HepG2 (cell line): ENCODE measurements around the gene IRS2. TPM values are rescaled to one million over a fixed set of nuclear protein-coding genes. Genes with fewer than 3 reads are reported as not detected.

ENCODE experiments used
- ATAC-seq: fragments of 200-7000 bp; cut with Tn5 transposase; 3 replicates; pipeline ENCODE4 v1.9.1; 2020; ENCODE audit warnings: mild to moderate bottlenecking, moderate library complexity
- BruUV-seq: library from RNA; stranded (reverse); fragments of 400-500 nt; replicated peaks from 2 replicates; lab custom pipeline; 2021; lab: Mats Ljungman, UMichigan
- CTCF ChIA-PET: fragments of 300-600 bp; formaldehyde crosslinking; extraction: SDS; loops from one replicate; lab custom pipeline; 2021; ENCODE audit warnings: low total read pairs, inconsistent platforms, low intra/inter-chr PET ratio; lab: Yijun Ruan, JAX
- POLR2A ChIA-PET: fragments of 350-600 bp; sonication (Branson Sonifier 250); formaldehyde crosslinking; loops from one replicate; lab custom pipeline; 2020; ENCODE audit warnings: antibody characterized with exemption, inconsistent platforms; lab: Yijun Ruan, JAX
- DNase-seq: peaks from one replicate; pipeline ENCODE4 v3.0.0-alpha.2; 2015; ENCODE audit warnings: low spot score
- FAIRE-seq: peaks from 3 replicates; lab custom pipeline; 2011; peaks lifted over from hg19 to GRCh38; lab: Jason Lieb, UNC
- H2AFZ ChIP-seq: one replicate; pipeline ENCODE4 v1.6.1; 2011; ENCODE audit warnings: low read length, inconsistent platforms
- H3K27ac ChIP-seq: fragments of 300-600 bp; 3 replicates; pipeline ENCODE4 v1.8.0; 2011; ENCODE audit warnings: mixed run types, mild to moderate bottlenecking, mixed read lengths, low read length, inconsistent platforms; ENCODE audit not compliant: insufficient read depth; ENCODE audit errors: extremely low read length
- H3K27me3 ChIP-seq, 2 experiments: fragments of 200-600 bp in 1 of 2; 2 replicates in 1 of 2; 3 replicates in 1 of 2; pipeline versions ENCODE4 v1.6.0 to v1.8.0; 2011; ENCODE audit warnings: low read length in 2 of 2, mild to moderate bottlenecking in 2 of 2, moderate library complexity in 2 of 2, inconsistent platforms in 1 of 2; ENCODE audit not compliant: insufficient read depth in 2 of 2, control insufficient read depth in 1 of 2
- H3K36me3 ChIP-seq, 2 experiments: fragments of 200-600 bp in 1 of 2; replicated peaks in 1 of 2; 2 replicates in 1 of 2; 3 replicates in 1 of 2; pipeline versions ENCODE4 v1.5.1 to v1.8.0; 2011; ENCODE audit warnings: low read length in 2 of 2, inconsistent platforms in 1 of 2; ENCODE audit not compliant: insufficient read depth in 2 of 2, control insufficient read depth in 1 of 2
- H3K4me1 ChIP-seq: 2 replicates; pipeline ENCODE4 v1.5.1; 2012; ENCODE audit warnings: low read length, inconsistent platforms; ENCODE audit not compliant: insufficient read depth
- H3K4me2 ChIP-seq: 2 replicates; pipeline ENCODE4 v1.6.0; 2011; ENCODE audit warnings: low read depth, low read length, inconsistent platforms
- H3K4me3 ChIP-seq, 3 experiments: fragments of 200-600 bp in 1 of 3; sonication (generic), shearing (Covaris generic) in 1 of 3; replicated peaks in 1 of 3; 2 replicates each; pipeline ENCODE4 v1.5.1; 2011 to 2016; ENCODE audit warnings: low read length in 3 of 3, inconsistent platforms in 2 of 3, low read depth in 2 of 3, mild to moderate bottlenecking in 2 of 3, control low read depth in 1 of 3, mixed read lengths in 1 of 3; ENCODE audit not compliant: insufficient read depth in 1 of 3
- H3K79me2 ChIP-seq: one replicate; pipeline ENCODE4 v1.6.1; 2011; ENCODE audit warnings: low read length, inconsistent platforms; ENCODE audit not compliant: insufficient read depth
- H3K9ac ChIP-seq: 2 replicates; pipeline ENCODE4 v1.6.0; 2011; ENCODE audit warnings: mild to moderate bottlenecking, low read depth, low read length, inconsistent platforms; ENCODE audit not compliant: insufficient read depth
- H3K9me3 ChIP-seq: 2 replicates; pipeline ENCODE4 v1.5.1; 2012; ENCODE audit warnings: mild to moderate bottlenecking, low read length
- H4K20me1 ChIP-seq: 2 replicates; pipeline ENCODE4 v1.6.0; 2011; ENCODE audit warnings: inconsistent platforms, mild to moderate bottlenecking, low read length, moderate library complexity; ENCODE audit not compliant: insufficient read depth
- GABPB1 ChIP-seq: IDR thresholded peaks from 2 replicates; pipeline ENCODE4 v1.6.1; 2016; ENCODE audit warnings: mild to moderate bottlenecking, missing genetic modification reagents, moderate library complexity, missing compliant biosample characterization
- SUZ12 ChIP-seq: fragments of 150-350 bp; IDR thresholded peaks from 2 replicates; pipeline ENCODE4 v1.6.1; 2014; ENCODE audit warnings: low read depth, low read length
- TEAD2 ChIP-seq: sonication (generic); formaldehyde crosslinking; IDR thresholded peaks from 2 replicates; pipeline ENCODE4 v1.9.0; 2021; ENCODE audit warnings: missing genetic modification reagents
- ZNF484 ChIP-seq: sonication (generic); formaldehyde crosslinking; IDR thresholded peaks from 2 replicates; pipeline ENCODE4 v1.5.1; 2020; ENCODE audit warnings: mild to moderate bottlenecking, low read depth, missing genetic modification reagents, borderline replicate concordance
- WGBS: methylation state at CpG from one replicate; pipeline ENCODE4 v1.1.6; 2017; ENCODE audit warnings: low lambda C conversion rate; 5-methylcytosine and 5-hydroxymethylcytosine counted together
- in situ Hi-C: cut with HindIII; loops from 2 replicates; pipeline ENCODE4 v1.10.0; 2017; ENCODE audit warnings: low pct_unique_long_range_greater_than_20kb; ENCODE audit not compliant: extremely low pct_ligation_motif_present
- intact Hi-C: fragments of 100-400 bp; cut with micrococcal nuclease; formaldehyde crosslinking; loops from one replicate; pipeline ENCODE4 v1.10.0; 2022; ENCODE audit not compliant: unreplicated experiment
- polyA plus RNA-seq, 8 experiments: library from polyadenylated mRNA; depleted of rRNA in 3 of 8; stranded (reverse) in 7 of 8; unstranded in 1 of 8; fragments of >200 nt; fragmentation: Illumina TruSeq in 4 of 8; extraction: Trizol in 4 of 8; gene quantifications; 2 replicates each; pipeline versions ENCODE4 v1.2.1 to v1.2.3, GENCODE V29; 2011 to 2016; ENCODE audit warnings: low read depth in 4 of 8, missing spikeins in 1 of 8, mixed read lengths in 1 of 8; ENCODE audit not compliant: insufficient read depth in 1 of 8
- total RNA-seq, 5 experiments: library from RNA; depleted of rRNA; stranded (reverse); fragments of >200 nt; fragmentation: Illumina TruSeq; extraction: Trizol; gene quantifications; 2 replicates each; pipeline ENCODE4 v1.2.3, GENCODE V29; 2016; ENCODE audit warnings: low read depth in 1 of 5

IRS2 gene
- total and polyA plus RNA-seq, 2 of the 13 experiments (the other 11 are each of a cell fraction or from before 2014, with no cell fraction given), result 0.02 to 0.04 TPM

GRCh38 chr13:109787135-109787954 lies 962 bp upstream of the IRS2 start:
- Histone ChIP-seq H3K4me3 (peak overlapping the region in 1 of 3 experiments; percentile 10; a peak in 1 of 6 replicates), H3K9me3 (no peaks in the 10 kb centered on the region), H3K27ac (no peak overlapping the region), H3K36me3 (no peaks in the 10 kb centered on the region), H3K79me2 (no peaks in the 10 kb centered on the region), H4K20me1 (no peaks in the 10 kb centered on the region), H2AFZ (no peak overlapping the region), H3K4me2 (no peak overlapping the region), H3K27me3 (peaks cover 0 to 8% of the 10 kb centered on the region in 2 experiments; a peak in 2 of 5 replicates), H3K4me1 (no peaks in the 10 kb centered on the region), H3K9ac (no peak overlapping the region)
- no peak for DNase-seq
- ChIA-PET CTCF (no interaction called here), POLR2A (no interaction called here)
- intact Hi-C loops, result loop anchor here (10.0 kb wide), 1 partner anchor 533 kb away; no protein-coding TSS in a partner anchor
- in situ Hi-C loops, result loop anchor here (25.0 kb wide), 1 partner anchor 825 kb away; no protein-coding TSS in a partner anchor
- peak; percentile 16; the same call in 2 of the 3 replicates for ATAC-seq
- no peak for TF ChIP-seq TEAD2
- peak; percentile 20; the same call in 1 of the 2 replicates for TF ChIP-seq GABPB1 (CRISPR knock-in tag)
- BruUV-seq, result no TSS peak
- no peak for FAIRE-seq
- 19% methylated on average over 25 of the region's 86 CpGs for WGBS

- Histone ChIP-seq H2AFZ (no peak overlapping the region), H3K9me3 (no peaks in the 10 kb centered on the region), H3K27ac (no peak overlapping the region), H3K79me2 (no peaks in the 10 kb centered on the region), H3K4me3 (no peak overlapping the region), H4K20me1 (no peaks in the 10 kb centered on the region), H3K27me3 (peaks cover 0 to 8% of the 10 kb centered on the region in 2 experiments; a peak in 3 of 5 replicates), H3K36me3 (no peaks in the 10 kb centered on the region), H3K4me1 (no peaks in the 10 kb centered on the region), H3K4me2 (no peak overlapping the region), H3K9ac (no peak overlapping the region)
- no TSS peak for BruUV-seq
- 51% methylated on average over 15 of the region's 88 CpGs for WGBS
- CTCF ChIA-PET, result no interaction called here
- DNase-seq (no peak), ATAC-seq (no peak), FAIRE-seq (no peak)
- TF ChIP-seq SUZ12, result no peak
- TF ChIP-seq ZNF484 (CRISPR knock-in tag), result no peak
- POLR2A ChIA-PET, result no interaction called here
- intact Hi-C loops (loop anchor here (10.0 kb wide), 1 partner anchor 531 kb away; no protein-coding TSS in a partner anchor), in situ Hi-C loops (loop anchor here (25.0 kb wide), 1 partner anchor 824 kb away; no protein-coding TSS in a partner anchor)
Measured at GRCh38 chr13:109785892-109786450, 412 bp downstream of the IRS2 start.
